GM21786 (cell line): Measurements from ENCODE around the gene TEX51.

Experiments
- ATAC-seq: cut with Tn5 transposase; IDR thresholded peaks from one replicate; pipeline ENCODE4 v1.9.1; 2021; ENCODE audit not compliant: unreplicated experiment

TEX51 gene

DNA sequence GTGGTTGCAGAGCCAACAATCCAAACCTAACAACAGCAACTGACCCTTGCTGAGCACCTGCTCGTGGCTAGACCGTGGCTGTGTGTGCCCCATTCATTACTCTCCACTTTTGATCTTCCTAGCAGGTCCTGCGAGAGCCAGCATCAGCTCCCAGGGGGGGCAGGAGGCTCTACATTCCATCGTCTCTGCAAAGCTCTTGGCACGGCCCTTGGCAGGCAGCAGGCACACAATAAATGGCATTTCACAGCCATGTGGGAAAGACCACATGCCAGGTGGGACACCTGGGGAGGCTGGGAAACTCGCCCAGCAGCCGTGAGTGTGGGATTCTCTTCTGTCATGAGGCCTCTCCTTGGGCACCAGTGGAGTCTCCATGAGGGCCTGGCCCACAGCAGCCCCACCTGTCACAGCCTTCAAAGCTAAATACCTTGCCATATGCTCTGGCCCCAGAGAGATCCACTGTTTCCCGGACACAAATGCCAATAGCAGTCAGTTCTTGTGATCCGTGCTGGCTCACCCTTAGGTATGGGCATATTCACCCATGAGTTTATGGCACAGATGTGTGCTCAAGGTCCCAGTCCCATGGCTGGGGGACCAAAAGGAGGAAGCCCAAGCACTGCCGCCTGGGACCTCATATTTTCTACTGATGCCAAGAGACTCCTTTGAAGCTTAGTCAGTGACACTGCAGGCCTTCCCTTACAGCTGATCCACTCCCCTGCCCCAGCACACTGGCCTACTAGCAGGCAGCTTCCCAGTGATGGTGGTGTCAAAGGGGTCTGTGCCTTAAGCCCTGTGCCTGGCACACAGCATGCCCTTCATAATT, 6.8 kb upstream of the TEX51 start:
- no peak for ATAC-seq

DNA sequence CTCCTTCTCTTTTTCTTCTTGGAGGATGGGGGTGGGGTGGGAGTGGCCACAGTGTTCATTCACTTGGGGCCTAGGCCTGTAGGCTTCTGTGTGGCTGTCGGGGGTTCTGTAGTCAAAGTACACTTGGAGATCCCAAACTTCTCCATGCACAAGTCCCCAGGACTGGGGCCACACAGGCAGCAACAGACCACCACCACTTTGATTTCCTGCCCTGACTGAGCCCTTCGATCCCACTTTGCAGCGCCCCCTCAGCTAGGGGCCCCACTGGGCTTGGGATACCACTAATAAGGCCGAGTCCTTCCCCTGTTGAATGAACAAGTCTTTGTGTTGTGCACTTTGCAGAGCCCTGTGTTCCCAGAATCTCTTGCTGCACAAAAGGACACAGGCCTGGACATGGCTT, 5.5 kb upstream of the TEX51 start:
- ATAC-seq = no peak

DNA sequence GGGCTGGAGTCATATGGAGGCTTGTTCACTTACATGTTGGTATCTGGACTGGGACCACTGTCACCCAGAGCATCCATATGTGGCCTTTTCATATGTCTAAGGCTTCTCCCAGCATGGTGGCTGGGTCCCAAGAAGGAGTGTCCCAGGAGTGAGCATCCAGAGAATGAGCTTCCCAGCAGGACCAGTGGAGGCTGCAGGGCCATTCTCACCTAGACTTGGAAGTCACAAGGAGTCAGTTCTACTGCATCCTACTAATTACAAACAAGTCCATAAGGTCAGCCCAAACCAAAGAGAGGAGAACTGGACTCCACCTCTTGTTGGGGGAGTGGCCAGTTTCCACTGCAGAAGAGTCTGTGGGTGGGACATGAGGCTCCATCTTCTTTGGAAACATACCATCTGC, 5.1 kb upstream of the TEX51 start:
- ATAC-seq = no peak

DNA sequence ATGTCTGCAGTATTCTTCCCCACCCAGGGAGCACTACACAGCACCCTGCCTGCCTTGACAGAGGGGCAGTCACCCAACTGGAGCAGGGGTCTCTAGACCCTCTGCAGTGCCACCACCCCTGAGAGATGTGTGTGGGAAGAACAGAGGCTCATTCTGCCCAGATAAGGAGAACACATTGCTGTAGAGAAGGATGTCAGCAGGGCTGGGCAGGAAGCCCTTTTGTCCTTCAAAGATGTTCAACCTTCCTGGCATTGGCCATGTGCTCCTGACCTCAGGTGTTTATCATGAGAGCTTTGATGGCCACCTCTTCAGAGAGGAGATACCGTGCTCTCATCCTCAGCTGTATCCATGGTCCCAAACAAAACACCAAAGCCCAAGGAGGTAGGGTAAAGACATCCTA, 4.6 kb upstream of the TEX51 start:
- no peak for ATAC-seq

DNA sequence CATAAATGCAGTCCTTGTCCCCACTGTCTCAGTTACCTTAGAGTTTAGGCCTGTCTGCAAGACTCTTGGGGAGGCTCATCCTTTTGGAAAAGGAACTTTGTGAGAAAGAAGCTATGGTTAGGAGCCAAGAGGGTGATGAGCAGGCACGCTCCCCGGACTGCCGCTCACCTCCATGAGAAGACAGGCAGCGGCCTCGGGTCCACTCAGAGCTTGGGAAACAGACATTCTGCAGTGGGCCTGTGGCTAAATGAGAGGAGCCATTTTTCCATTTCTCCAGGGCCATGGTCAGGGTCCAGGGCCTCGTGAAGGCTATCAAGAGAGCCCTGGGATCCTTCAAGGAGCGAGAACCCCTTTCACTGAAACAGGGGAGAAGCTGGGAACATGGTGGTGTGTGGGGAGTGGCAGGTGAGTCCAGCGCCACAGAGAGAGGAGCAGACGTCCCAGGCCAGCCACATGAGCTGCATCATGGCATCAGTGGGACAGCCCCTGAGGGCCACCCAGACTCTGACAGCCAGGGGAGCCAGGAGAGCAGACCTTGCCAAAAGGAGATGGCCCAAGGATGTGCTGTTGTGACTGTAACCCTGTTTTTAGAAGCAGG, 4.0 kb upstream of the TEX51 start:
- no peak for ATAC-seq

DNA sequence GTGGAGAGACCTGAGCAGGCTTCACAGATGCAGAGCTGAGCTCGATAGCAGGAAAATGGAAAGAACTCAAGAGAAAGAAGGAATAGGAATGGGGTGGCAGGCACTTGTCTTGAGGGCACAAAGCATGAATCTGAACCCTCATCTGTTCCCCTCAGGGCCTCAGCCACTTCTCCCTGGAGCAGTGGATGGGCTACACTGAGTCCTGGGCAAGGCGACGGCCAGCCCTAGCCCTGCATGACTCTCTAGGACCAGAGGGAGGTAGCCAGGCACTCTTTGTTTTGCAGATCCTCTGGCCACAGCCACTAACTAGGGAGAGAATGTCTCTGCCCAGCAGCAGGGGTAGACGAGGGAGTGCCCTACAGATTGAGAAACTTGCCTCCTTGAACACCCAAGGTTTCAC, 3.4 kb upstream of the TEX51 start:
- ATAC-seq = no peak

DNA sequence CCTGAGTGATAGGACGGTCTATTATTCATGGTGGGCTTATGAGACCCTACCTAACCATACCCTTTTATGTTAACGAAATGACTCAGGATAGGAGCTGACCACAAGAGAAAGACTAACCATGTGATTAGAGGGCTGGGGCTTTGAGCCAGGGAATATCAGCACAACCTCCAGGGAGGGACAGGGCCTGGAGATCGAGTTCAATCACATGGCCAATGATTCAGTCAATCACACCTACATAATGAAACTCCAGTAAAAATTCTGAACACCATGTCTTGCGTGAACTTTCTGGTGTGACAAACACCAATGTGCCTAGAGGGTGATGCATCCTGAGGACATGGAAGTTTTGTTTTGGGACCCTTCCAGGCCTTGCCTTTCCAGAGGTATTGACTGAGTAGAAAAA, 2.2 kb upstream of the TEX51 start:
- ATAC-seq = no peak

DNA sequence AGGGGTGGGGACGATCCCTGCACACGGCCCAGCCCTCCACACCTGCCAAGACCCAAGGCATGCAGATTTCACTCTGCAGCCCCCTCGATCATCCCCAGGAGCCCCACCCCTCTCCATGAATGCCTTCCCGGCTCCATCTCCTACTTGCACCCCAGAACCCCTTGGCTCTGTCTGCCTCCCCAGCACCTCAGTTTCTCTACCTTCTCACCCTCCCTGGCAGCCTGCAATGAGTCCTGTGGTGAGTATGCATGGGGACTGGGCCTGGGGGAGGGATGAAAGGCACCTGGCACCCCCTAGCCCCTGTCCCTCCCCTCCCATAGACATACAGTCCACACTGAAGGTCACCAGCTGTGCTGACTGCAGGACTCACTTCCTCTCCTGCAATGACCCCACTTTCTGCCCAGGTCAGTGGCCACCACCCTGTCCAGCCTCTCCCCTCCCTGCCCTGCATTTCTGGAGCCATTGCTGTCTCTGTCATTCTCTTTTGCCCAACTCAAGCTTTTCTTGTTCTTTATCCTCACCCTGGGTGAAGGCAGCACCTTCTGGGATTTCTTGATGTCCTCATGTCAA, 1.0 kb downstream of the TEX51 start:
- no peak for ATAC-seq

DNA sequence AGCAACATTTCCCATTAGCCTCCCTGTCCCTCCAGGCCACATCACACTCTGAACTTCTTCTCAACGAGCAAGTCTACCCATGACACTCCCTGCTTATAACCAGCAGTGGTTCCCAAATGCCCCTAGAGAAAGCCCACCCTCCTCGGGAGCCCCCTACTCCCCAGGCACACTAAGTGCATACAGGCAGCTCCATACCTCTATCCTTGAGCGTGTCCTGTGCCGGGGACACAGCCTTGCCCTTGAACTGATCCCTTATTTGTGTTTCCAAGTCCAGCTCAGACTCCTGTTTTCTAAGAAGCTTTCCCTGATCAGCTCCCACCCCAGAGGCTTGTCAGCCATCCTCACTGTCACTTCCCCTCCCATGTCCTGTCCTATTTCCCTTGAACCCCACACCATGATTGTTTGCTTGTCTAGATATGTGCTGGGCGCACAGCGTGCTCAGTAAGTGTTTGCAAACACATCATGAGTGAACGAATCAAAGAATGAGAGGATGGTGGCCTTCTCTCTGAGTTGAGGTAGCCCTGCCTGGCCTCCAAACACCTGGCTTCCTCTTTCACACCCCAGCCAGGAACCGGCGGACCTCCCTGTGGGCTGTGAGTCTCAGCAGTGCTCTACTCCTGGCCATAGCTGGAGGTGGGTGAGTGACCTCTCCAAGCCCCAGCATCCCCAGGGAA, 2.1 kb downstream of the TEX51 start:
- ATAC-seq = no peak

DNA sequence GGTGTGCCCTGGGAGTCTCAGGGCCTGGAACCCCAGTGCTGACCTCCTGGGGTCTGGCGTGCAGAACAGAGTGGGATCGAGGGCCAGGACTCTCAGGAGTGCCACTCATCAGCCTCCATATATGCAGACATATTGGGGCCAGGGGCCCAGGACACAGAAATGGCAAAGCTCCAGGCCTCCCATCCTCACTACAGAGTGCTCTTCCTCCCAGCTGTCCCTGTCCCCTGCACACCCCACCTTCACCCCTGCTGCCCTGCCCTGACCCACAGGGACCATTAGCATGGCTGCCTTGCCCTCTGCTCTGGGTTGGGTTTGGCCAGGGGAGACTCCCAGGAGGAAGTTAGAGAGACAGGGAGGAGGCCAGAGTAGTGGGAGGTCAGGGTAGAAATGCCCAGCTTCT, 2.8 kb downstream of the TEX51 start:
- ATAC-seq = no peak

DNA sequence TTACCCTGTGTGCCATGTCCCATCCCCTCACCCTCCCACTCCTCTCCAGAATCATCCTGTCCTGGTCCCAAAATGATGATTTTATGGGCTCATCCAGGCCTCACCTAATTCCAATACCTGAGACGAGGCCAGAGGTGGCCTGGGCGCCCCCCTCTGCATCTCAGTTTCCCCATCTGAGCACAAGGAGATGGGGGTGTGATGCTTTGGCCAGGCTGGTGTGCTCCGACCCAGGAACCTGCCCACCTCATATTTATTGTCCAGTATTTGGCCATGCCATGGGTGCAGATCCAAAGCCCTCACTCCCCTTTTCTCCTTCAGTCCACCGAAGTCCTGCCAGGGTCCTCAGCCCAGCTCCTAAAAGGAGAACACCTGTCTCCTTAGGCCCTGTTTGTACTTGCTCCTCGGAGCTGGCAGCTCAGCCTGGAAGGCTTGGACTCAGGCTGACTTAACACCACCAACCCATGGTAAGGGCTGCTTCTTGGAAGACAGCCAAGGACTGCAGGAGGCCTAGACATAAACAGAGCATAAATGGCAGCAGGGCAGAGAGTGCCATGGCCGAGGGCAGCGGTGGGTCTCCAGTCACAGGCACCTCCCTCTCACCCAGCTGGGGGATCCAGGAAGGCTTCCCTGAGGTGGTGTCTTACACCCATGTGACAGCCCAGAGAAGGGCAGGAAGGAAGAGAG, 3.6 kb downstream of the TEX51 start:
- ATAC-seq = no peak

DNA sequence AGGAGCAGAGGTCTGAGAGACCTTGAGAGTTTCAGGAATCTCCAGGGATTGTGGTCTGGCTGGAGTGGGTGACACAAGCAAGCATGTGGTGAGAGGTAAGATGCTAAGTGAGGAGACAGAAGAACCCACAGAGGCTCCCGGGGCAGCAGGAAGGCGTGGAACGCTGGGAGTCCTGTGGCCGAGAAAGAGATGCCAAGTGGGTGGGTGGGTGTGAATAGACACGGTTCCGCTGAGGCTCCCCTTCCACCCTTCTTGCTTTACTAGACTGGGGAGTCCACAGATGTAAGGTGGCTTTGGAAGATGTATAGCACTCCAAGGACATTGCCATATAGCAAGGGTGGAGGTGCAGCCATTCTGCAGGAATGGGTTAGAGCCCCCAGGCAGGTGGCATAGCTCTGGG, 4.2 kb downstream of the TEX51 start:
- no peak for ATAC-seq

DNA sequence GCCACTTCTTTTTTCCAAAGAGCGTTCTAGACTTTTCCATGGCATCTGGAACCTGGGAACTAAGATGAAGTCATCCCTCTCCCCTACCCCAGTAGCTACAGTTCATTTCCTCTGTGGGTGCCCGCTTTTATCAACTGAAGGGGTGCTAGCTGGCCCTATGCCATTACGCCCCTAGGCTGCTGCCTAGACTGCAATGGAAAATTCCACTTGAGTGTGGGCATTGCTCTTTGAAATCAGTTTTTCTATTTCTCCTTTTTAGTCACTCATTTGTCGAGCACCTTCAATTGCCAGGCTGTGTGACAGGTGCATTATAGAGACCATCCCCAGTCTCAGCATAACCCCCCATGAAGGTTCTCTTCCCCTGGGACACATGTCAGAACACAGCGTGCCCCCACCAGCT, 7.3 kb downstream of the TEX51 start:
- no peak for ATAC-seq

DNA sequence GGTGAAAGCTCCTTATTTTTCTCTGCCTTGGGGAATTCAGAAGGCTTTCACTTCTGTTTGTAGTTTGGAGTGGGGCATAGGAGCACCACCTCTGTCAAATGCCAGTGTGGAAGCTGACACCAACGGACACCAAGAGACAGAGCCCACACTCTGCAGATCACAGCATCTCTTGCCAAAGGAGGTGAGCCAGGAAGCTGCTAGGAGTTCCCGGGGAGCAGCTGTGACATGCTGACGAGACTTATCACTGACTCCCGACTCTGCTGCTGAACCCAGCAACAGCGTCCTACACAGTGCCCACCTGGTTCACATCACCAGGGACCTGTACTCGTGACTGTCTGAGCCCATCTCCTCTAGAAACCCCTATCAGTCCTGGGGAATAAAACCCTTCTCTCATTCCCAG, 8.1 kb downstream of the TEX51 start:
- ATAC-seq = no peak

DNA sequence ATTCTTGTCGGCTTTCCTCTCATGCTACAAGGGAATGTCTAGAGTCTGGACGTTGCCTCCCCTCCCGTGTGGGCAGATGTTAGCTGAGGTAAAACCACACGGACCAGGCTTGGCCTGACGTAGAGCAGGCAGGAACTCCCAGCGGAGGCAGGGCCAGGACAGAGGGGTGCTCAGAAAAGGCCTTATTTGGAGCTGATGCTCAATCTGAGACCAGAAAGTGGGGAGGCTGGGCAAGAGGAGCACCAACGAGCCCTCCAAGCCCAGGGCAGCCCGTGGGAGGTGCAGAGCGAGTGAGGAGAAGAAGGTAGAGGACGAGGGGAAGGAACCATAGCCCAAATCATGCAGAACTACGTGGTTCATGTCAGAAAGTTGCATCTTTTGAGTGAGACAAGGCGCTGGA, 9.0 kb downstream of the TEX51 start:
- ATAC-seq = no peak

DNA sequence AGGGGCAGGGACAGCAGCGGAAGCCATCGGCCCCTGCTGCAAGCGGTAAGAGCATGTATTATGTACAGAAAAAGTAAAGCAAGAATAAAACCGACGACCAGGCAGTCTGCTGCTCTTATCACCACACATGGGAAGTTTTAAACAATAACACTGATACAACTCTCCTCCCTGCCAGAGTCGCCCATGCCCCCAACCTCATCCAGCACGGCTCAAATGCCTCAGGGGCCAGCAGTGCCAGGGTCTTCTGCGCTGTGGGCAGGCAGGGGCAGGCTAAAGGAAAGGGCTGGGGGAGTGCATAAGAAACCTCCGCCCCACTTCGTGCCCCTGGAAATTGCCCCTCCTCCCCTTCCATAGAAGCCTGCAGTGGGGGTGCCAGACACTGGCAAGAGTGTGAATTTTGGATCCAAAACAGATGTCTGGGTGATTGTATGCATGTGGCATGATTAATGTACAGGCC, 10.1 kb downstream of the TEX51 start:
- no peak for ATAC-seq

DNA sequence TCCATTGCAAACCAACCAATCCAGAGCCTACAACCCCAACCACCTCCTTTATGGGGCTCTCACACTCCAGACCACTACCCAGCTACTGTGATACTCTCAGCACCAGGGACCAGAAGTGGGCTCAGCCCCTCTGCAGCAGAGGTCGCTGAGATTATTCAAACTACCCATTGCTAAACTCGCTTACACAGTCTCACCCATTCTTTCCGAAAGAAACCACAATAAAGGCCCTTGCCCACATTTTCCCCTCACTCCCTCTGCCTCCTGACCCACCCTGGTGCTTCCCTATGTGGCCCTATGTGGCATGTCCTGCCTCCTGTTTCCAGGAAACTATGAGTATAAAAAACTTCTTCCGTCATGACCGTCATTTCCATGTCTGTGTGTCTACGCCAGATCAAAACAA, 10.7 kb downstream of the TEX51 start:
- no peak for ATAC-seq

DNA sequence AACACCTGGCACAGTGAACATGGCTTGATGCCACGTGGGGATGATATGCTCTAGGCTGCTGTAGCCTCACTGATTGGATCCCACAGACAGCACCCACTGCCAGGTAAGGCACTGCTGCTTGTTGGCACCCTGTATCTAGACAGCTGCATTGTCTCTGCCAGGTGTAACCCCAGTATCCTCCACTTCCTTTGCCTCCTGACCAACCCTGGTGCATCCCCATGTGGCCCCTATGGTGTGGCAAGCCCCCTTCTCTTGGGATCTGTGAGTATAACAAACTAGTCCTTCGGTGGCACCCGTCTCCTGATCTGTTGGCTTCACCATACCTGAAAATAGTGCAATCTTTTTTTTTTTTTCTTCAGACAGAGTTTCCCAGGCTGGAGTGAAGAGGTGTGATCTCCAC, 11.1 kb downstream of the TEX51 start:
- ATAC-seq = no peak

DNA sequence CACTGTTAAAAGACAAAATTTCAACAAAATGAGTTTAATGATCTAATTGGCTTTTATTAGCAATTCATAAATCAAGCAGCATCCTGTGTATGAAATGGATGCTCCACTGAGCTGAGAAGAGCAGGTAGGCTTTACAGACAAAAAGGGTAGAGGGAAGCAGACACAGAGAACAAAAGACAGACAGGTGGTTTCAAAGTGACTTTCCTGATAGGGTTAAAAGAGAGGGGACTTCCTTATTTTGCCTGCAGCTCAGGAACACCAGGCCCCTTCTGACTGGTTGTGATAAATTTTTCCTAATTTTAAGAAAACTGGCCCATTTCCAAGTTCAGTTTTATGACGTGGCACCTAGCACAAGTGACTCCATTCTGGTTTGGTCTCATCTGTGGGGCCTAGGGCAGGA, 11.9 kb downstream of the TEX51 start:
- ATAC-seq = no peak

DNA sequence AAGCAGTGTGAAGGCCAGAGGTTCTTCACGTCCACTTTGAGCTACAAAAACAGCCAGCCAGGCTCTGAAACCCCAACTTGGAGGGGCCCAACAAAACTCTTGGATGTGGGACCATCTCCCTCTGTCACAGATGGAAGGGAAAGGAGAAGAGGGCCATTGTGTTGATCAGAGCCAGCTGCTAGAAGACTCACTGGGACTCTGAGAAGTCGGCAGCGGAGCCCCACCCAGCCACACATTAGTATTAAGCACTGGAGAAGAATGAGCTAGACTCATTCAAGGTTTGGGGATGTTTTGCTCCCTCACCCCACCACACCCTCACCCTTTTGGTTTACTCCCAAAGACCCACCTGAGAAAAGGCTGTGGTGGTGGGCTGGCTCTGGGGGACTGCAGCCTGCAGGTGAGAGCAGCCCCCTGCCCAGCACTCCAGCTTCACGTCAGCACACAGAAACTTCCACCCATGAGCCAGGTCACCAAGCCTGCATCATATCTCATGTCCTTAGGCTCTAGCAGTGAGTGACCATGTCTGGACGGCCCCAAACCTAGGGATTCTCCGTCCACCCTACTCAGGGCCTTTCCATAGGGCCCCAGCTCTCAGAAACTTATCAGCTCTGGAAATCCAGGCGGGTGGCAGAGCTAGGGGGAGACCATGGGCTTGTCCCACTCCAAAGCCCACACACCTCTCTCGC, 12.6 kb downstream of the TEX51 start:
- no peak for ATAC-seq

DNA sequence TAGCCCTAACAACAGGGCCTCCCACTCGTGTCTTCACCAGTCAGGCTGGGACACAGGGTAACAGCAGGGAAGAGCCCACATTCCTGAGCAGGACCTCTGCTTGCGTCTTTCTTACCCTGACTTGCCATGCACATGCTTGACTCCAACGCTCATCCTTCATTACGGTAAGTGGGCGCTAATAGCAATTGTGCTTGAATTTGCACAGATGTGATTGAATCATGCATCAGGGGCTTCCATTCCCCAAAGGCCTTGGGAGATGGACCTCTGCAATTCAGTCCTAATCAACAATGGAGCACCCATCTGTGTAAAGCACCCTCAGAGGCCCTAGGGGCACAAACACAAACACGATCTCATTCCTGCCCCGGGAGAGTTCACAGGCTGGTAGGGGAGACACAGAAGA, 13.5 kb downstream of the TEX51 start:
- no peak for ATAC-seq
